ENCODE results near the gene MS4A6A.
"Not testable (repeated sequence)": the region's sequence is repeated elsewhere in the genome, so short reads cannot be mapped to it uniquely, and the experiment has no call there.

The MS4A6A gene

GRCh38 chr11:60175860-60176275 is 7.0 kb downstream of the MS4A6A start:
- no peak for DNase-seq

DNA sequence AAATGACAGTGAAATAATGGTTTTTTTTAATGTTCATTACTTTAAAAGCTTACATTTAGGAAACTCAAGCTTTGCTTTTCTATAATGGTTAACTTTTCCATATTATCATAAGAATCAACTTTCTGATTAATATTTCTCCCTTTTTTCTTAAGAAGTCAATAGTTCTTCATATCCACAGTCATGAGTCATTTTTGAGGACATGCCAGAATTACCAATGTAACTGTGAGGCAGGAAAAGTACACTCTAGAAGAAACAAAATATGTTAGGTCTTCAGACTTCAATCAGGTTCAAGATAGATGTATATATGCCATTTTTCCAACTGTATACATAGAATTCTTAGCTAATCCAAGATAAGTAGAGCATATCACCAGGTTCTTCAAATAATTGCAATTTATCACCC is 10.9 kb downstream of the MS4A6A start:
- no peak for DNase-seq

- DNase-seq: no peak
Observed at GRCh38 chr11:60170566-60170965, 12.3 kb downstream of the MS4A6A start.

- no peak for DNase-seq
Observed at GRCh38 chr11:60169264-60169915, 13.5 kb downstream of the MS4A6A start.

GRCh38 chr11:60168306-60168705 is 14.6 kb downstream of the MS4A6A start:
- no peak for DNase-seq

DNA sequence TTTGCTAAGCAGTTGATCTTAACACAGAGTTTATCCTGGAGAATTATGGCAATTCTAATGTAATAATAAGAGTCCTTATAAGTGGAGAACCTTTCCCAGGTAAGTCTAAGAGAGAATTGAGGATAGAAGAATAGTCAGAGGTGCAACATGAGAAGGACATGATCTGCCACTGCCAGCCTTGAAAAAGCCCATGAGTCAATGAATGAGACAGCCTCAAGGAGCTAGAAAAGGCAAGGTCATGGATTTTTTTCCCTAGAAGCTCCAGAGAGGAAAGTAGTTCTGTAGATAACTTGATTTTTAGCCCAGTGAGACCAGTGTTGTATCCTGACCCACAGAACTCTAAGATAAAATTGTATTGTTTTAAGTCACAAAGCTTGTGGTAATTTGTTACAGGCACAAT is 16.9 kb downstream of the MS4A6A start:
- no peak for DNase-seq

DNA sequence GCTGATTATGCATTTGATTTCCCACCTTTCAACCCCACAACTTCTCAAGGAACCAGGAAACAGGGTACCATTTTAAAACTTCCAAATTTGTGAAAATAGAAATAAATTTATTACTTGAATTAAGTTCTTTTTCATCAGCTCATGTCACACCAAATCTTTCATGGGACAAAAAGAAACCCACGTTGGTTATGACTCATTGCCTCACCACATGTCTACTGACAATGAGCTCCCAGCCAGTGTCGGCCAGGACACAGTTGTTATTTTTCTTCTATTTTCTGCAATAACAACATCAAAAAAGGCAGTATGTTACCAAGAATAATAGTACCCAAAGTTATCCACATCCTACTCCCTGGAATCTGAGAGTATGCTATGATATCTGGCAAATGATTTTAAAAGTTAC is 17.3 kb downstream of the MS4A6A start:
- no peak for DNase-seq

- DNase-seq: no peak
Observed at GRCh38 chr11:60164550-60165075, 18.3 kb downstream of the MS4A6A start.

DNA sequence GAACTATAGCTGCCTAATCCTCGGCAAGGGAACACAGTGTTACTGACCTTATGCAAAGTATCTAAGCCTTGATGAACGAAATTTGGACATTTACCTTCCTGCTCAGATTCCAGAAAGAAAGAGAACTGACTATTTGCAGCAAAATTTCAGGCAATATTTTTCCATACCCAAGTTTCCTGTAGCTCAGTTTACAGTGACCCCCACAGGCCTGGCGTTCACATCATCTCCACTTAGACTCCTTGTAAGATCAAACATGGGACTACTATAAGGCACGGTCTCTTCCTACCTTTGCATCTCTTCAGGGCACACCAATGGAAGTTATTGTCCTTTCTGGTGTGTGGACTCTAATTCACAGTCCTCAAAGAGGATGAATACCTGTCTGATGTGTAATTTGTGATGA is 21.1 kb downstream of the MS4A6A start:
- DNase-seq: no peak

GRCh38 chr11:60161107-60161506 is 21.8 kb downstream of the MS4A6A start:
- no peak for DNase-seq

- no peak for DNase-seq
Observed at GRCh38 chr11:60159868-60160267, 23.0 kb downstream of the MS4A6A start.

DNA sequence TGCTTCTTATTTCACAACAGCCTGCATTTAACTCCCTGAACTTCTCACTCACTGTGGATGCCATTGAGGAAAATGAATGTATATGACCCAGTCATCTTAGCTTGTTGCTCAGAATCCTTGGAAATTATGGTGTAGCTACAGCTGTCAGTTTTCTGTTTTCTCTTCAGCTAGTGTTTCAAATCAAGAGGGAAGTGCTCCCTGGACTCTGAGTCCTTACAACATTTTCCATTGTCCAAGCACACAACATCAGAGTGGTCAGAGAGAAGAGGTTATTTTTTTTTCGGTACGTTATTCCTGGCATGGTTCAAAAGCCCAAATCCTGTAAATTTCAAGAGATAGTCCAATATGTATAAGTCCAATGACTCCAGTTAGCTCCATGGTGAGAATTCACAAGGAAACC is 23.6 kb downstream of the MS4A6A start:
- DNase-seq: no peak

GRCh38 chr11:60158636-60159035 is 24.2 kb downstream of the MS4A6A start:
- no peak for DNase-seq

DNA sequence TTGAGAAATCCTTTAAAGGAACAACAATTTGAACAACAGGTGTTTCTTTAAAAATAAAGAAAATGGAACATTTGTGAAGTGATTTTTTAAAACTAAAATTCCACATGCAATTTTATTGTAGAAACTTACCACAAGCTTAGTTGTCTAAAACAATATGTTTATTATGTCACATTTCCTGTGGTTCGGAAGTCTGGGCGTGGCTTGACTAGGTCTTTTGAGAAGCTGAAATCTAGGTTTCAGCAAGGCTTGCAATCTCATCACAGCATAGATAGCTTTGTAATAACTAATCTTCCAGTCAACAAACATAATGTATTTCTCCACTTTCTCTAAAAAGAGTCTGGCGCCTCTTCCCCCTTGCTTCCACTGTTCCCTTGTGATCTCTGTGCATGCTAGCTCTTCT is 27.0 kb downstream of the MS4A6A start:
- DNase-seq: no peak

GRCh38 chr11:60152727-60153126 is 30.2 kb downstream of the MS4A6A start:
- DNase-seq: not testable (repeated sequence)

DNA sequence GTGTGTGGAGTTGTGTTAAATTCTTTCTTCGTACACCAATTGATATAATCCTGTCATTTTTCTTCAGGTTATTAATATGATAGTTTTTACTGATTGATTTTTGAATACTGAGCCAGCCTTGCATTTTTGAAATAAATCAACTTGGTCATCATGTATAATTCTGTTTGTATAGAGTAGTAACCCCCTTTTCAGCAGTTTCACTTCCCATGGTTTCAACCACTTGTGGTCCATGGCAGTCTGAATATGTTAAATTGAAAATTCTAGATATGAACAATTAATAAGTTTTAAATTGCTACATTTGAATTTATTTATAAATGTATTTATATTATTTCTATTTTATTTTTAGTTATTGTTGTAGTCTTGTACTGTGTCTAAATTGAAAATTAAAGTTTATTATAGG is 32.6 kb downstream of the MS4A6A start:
- no peak for DNase-seq

DNA sequence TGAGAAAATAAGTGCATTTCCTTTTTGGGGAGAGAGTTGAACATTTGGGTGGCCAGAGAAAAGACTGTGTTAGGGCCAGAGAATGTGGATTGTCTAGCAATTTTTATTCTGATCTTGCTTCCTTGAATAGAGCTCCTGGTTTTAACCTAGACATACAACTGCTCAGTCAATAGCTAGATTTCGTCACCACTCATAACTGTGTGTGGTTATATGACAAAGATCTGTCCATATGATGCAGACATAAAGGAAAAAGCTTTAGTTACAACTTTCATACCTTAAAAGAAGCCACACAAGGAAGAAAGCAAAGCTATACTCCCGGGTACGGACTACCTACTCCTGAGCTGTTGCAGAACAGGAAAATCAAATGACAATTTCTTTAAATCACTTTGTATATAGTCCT is 37.2 kb downstream of the MS4A6A start:
- DNase-seq: no peak

DNA sequence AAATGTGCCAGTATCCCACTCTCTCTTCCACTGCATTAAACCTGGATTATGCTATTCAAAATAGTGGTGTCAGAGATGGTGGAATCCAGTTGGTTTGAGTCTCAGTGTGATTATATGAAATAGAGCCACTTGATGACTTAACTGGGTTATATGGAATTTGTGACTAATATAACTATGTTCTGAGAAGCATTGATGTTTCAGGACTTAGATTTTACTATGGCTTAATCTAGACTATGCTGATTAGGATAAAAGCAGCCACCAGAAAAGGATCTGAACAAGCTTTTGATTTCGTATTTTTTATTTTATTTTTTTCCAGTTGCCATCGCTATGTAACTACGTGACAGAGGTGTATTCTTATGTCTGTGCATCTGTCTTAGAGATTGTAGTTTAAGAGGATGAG is 39.1 kb downstream of the MS4A6A start:
- DNase-seq: no peak

GRCh38 chr11:60133917-60134316 is 49.0 kb downstream of the MS4A6A start:
- DNase-seq: no peak

- no peak for DNase-seq
Observed at GRCh38 chr11:60131912-60132311, 51.0 kb downstream of the MS4A6A start.

DNA sequence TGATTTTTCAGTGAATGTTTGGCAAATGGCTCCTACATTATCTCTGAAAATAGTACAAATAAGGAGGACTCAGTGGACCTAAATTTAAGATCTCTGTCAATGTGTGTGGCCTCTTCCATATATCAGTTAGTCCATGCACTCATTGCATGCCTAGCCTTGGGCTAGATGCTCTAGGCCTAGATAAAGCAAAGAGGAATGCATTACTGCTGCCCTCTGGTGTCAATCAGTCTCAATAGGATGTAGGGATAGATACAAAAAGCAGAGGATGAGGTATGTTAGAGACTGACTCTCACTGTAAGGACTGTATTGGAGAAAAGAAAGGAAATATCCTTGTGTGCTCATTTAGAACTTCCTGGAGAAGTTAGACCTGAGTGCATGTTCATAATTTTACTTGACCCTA is 52.4 kb downstream of the MS4A6A start:
- DNase-seq: no peak

DNA sequence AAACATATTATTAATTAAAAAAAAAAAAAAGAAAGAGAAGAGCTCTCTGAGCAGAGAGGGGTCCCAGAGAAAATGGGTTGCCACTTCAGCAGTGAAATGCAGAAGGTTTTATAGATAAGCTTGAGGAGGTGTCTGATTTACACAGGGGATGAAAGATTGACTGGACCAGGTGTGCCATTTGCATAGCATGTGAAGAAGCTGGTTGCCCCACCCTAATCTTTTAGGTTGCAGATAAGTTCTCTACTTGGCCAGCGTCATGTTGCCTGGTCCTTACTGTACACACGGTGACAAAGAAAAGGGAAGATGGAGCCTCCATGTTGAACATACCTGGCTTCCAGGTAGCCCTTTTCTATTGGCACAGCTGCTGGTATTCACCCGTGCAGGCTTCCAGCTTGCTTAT is 53.0 kb downstream of the MS4A6A start:
- no peak for DNase-seq

- DNase-seq: not testable (repeated sequence)
Observed at GRCh38 chr11:60128866-60129265, 54.0 kb downstream of the MS4A6A start.

DNA sequence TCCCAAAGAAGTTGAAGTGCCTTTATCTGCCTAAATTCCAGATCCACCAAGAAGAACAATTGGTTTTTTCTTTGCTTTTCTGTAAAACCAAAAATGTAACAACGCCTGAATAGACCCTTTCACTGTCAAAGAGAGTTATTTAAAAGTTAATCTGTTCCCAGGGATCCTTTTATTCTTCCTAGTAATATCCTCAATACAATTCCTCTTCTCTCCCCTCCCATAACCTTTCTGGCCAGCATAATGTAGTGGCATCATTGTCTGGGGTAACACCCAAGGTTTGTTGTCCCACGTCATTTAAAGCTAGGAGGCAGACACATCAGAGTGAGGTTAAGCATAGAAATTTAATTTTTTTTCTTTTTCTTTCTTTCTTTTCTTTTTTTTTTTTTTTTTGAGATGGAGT is 54.5 kb downstream of the MS4A6A start:
- no peak for DNase-seq

- DNase-seq: no peak
Observed at GRCh38 chr11:60127311-60127811, 55.5 kb downstream of the MS4A6A start.

All from DMS79 treated with DMSO at 0.1 percent for 48 hours (cell line).